ENCODE data around the gene UBR4.

The UBR4 gene

DNA sequence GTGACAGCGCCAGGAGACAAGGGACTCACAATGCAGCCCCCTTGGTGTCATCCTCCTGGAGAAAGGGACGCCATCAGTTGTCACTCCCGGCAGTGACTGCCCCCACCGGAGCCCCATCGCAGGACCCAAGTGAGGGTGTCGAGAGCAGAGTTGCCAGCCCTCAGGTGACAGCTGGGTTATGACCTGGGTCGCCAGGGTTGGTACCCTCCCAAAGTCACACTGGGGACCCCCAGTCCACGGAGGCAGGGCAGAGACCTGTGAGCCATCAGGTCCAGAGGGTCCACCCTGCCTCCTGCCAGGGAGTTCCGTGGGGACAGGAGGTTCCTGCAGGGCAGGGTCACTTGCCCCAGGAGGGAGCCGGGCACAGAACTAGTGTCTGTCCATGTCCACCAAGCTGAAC lies 175.3 kb downstream of the UBR4 start:
- Histone ChIP-seq H3K27ac (ENCODE audit: low read length) (no peak overlapping the region), H3K27me3 (ENCODE audit: low read depth, low read length) (peaks cover 6% of the 10 kb centered on the region), H4K20me1 (ENCODE audit: insufficient read depth, low read length) (no peaks in the 10 kb centered on the region), H3K36me3 (replicated peaks; ENCODE audit: low read depth, low read length) (no peaks in the 10 kb centered on the region), H3K4me1 (ENCODE audit: low read length) (no peaks in the 10 kb centered on the region), H3K4me2 (ENCODE audit: low read length) (no peak overlapping the region), H3K9me3 (ENCODE audit: insufficient read depth, low read length) (no peaks in the 10 kb centered on the region), H3K4me3 (ENCODE audit: low read length) (no peak overlapping the region), H2AFZ (ENCODE audit: low read depth, low read length) (no peak overlapping the region), H3K9ac (ENCODE audit: low read length) (no peak overlapping the region), H3K79me2 (ENCODE audit: low read length) (no peaks in the 10 kb centered on the region)
- no peak for TF ChIP-seq EZH2phosphoT487 (IDR thresholded peaks at IDR 0.05; ENCODE audit: low read depth)
- TF ChIP-seq, protein P1, sequence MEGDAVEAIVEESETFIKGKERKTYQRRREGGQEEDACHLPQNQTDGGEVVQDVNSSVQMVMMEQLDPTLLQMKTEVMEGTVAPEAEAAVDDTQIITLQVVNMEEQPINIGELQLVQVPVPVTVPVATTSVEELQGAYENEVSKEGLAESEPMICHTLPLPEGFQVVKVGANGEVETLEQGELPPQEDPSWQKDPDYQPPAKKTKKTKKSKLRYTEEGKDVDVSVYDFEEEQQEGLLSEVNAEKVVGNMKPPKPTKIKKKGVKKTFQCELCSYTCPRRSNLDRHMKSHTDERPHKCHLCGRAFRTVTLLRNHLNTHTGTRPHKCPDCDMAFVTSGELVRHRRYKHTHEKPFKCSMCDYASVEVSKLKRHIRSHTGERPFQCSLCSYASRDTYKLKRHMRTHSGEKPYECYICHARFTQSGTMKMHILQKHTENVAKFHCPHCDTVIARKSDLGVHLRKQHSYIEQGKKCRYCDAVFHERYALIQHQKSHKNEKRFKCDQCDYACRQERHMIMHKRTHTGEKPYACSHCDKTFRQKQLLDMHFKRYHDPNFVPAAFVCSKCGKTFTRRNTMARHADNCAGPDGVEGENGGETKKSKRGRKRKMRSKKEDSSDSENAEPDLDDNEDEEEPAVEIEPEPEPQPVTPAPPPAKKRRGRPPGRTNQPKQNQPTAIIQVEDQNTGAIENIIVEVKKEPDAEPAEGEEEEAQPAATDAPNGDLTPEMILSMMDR (IDR thresholded peaks at IDR 0.05; ENCODE audit: low read depth, low read length): no peak

DNA sequence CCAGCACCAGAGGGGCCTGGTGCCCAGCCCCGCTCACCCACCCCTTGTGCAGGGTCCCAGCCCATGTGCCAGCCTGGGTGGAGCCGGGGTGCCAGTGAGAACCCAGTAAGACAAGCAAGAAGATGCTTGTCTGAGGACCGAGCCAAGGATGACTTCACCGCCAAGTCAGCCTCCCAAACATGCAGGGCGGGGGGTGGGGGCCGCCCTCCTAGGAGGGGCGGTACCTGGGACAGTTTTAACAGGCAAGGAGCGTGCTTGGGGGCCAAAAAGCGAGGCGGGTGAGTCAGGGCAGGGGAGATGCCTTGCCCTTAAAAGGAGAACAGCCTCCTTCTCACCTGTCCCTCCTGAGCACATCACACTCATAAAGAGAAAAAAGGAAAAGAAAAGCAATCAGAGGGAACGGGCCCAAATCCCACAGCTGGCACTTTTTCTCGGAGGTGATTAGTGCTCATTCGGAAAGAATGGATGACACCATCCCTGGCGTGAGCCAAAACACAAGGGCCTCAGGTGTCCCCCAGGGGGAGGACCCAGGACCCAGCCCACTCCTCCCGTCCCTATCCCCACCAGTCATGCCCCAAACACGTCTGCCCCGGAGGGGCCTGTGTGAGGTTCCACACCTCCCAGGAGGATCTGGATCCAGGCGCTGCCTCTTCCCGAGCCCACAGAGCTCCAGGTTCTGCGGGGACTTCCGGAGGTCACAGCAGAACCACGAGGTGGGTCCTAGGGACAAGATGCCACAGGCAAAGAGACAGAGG lies 176.0 kb downstream of the UBR4 start:
- Histone ChIP-seq H3K36me3 (replicated peaks; ENCODE audit: low read depth, low read length) (no peaks in the 10 kb centered on the region), H3K79me2 (ENCODE audit: low read length) (no peaks in the 10 kb centered on the region), H3K9me3 (ENCODE audit: insufficient read depth, low read length) (no peaks in the 10 kb centered on the region), H3K27me3 (ENCODE audit: low read depth, low read length) (peaks cover 6% of the 10 kb centered on the region), H2AFZ (ENCODE audit: low read depth, low read length) (no peak overlapping the region), H3K4me3 (ENCODE audit: low read length) (no peak overlapping the region), H3K4me2 (ENCODE audit: low read length) (no peak overlapping the region), H3K9ac (ENCODE audit: low read length) (no peak overlapping the region), H3K27ac (ENCODE audit: low read length) (no peak overlapping the region), H3K4me1 (ENCODE audit: low read length) (no peaks in the 10 kb centered on the region), H4K20me1 (ENCODE audit: insufficient read depth, low read length) (no peaks in the 10 kb centered on the region)
- TF ChIP-seq EZH2phosphoT487 (IDR thresholded peaks at IDR 0.05; ENCODE audit: low read depth): no peak
- TF ChIP-seq, protein P1 (IDR thresholded peaks at IDR 0.05; ENCODE audit: low read depth, low read length): no peak

DNA sequence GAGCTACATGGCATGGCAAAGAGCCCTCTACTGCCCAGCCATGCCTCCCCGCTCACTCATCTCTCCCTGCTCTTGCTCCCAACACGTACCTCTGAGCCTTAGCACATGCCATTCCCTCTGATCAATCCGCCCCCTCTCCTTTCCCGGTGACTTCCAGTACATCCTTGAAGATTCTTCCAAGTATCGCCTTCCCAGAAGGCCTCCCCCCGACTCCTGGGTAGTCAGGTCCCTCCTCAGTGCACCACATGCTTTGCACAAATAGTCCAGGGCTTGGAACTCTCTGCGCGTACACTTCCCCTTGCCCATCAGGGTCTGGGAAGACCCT lies 176.6 kb downstream of the UBR4 start:
- Histone ChIP-seq H3K9me3 (ENCODE audit: insufficient read depth, low read length) (no peaks in the 10 kb centered on the region), H3K4me3 (ENCODE audit: low read length) (no peak overlapping the region), H4K20me1 (ENCODE audit: insufficient read depth, low read length) (no peaks in the 10 kb centered on the region), H3K79me2 (ENCODE audit: low read length) (no peaks in the 10 kb centered on the region), H3K36me3 (replicated peaks; ENCODE audit: low read depth, low read length) (no peaks in the 10 kb centered on the region), H3K4me2 (ENCODE audit: low read length) (no peak overlapping the region), H3K27me3 (ENCODE audit: low read depth, low read length) (peaks cover 9% of the 10 kb centered on the region), H3K4me1 (ENCODE audit: low read length) (no peaks in the 10 kb centered on the region), H2AFZ (ENCODE audit: low read depth, low read length) (no peak overlapping the region), H3K9ac (ENCODE audit: low read length) (no peak overlapping the region), H3K27ac (ENCODE audit: low read length) (no peak overlapping the region)
- TF ChIP-seq EZH2phosphoT487 (IDR thresholded peaks at IDR 0.05; ENCODE audit: low read depth): no peak
- TF ChIP-seq, protein P1 (IDR thresholded peaks at IDR 0.05; ENCODE audit: low read depth, low read length): no peak

DNA sequence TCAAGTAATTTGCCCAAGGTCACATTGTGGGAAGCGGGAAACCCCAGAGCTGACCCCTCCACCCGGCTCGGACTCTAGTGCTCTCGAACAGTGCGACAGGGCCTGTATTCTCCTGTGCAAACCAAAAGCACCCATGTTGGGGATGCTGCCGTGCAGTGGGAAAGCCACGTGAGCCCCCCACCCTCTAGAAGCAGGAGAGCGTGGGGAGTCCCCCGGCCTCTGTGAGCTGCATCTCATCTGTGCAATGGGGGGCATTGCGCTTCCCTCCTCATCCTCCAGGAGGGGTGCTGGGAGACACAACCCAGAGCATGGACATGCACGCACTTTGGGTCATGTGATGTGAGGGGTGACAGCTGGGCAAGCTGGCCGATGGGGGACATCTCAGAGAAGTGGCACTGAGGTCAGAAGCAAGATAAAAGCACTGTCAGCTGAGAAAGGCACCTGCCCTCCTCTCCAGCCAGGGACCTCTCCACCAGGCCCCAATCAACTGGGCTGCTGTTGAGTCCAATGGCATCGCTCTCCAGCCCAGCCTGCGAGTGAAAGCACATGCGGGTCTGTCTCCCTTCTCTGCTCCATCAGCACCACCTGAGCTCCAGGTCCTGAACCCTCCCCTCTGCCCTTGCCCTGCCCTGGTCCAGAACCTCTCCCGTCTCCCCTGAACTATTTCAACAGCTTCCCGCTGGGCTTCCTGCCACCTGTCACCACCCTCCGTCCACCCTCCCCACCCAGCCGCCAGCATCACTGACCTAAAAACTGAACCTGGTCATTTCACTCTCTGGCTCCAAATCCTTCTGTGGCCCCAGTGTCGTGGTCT lies 177.2 kb downstream of the UBR4 start:
- H3K9ac ChIP-seq (ENCODE audit: low read length): no peak overlapping the region
- H3K27me3 ChIP-seq (ENCODE audit: low read depth, low read length): 0 out of 2 replicates have a peak, but pooled peaks cover 4% of the 10 kb centered on the region
- no peak for TF ChIP-seq EZH2phosphoT487 (IDR thresholded peaks at IDR 0.05; ENCODE audit: low read depth)
- TF ChIP-seq, protein P1 (IDR thresholded peaks at IDR 0.05; ENCODE audit: low read depth, low read length): no peak
- no peaks in the 10 kb centered on the region for H3K36me3 ChIP-seq (replicated peaks; ENCODE audit: low read depth, low read length)
- no peaks in the 10 kb centered on the region for H3K4me1 ChIP-seq (ENCODE audit: low read length)
- H4K20me1 ChIP-seq (ENCODE audit: insufficient read depth, low read length): no peaks in the 10 kb centered on the region
- no peaks in the 10 kb centered on the region for H3K79me2 ChIP-seq (ENCODE audit: low read length)
- no peak overlapping the region for H2AFZ ChIP-seq (ENCODE audit: low read depth, low read length)
- H3K4me2 ChIP-seq (ENCODE audit: low read length): no peak overlapping the region
- no peak overlapping the region for H3K27ac ChIP-seq (ENCODE audit: low read length)
- no peaks in the 10 kb centered on the region for H3K9me3 ChIP-seq (ENCODE audit: insufficient read depth, low read length)
- H3K4me3 ChIP-seq (ENCODE audit: low read length): no peak overlapping the region

All from OCI-LY3 (cell line).